Activated T-cell treated with anti-CD3 and anti-CD28 coated beads, Interleukin-2, amount 50 U/mL, for 1 hour (primary cell): ENCODE results near the gene KDR.

Experiments
- DNase-seq: peaks from one replicate; pipeline ENCODE4 v3.0.0-alpha.2; 2020

KDR gene

GRCh38 chr4:55077577-55077976, 47.8 kb downstream of the KDR start:
- DNase-seq: no peak

GRCh38 chr4:55075823-55076716, 49.3 kb downstream of the KDR start:
- DNase-seq: no peak

GRCh38 chr4:55075376-55075775, 50.0 kb downstream of the KDR start:
- no peak for DNase-seq

GRCh38 chr4:55074386-55074785, 51.0 kb downstream of the KDR start:
- DNase-seq: no peak

- no peak for DNase-seq
Observed at GRCh38 chr4:55071951-55072350, 53.4 kb downstream of the KDR start.

GRCh38 chr4:55069248-55069647, 56.1 kb downstream of the KDR start:
- DNase-seq: no peak

GRCh38 chr4:55068522-55068921, 56.9 kb downstream of the KDR start:
- DNase-seq: no peak

GRCh38 chr4:55066018-55066417, 59.4 kb downstream of the KDR start:
- no peak for DNase-seq

GRCh38 chr4:55055529-55055928, 69.9 kb downstream of the KDR start:
- DNase-seq: no peak

GRCh38 chr4:55051532-55051931, 73.9 kb downstream of the KDR start:
- no peak for DNase-seq

GRCh38 chr4:55050418-55050950, 74.9 kb downstream of the KDR start:
- no peak for DNase-seq

- DNase-seq: no peak
Observed at GRCh38 chr4:55038176-55038890, 87.1 kb downstream of the KDR start.

- no peak for DNase-seq
Observed at GRCh38 chr4:55037728-55038127, 87.7 kb downstream of the KDR start.

GRCh38 chr4:55036405-55036804, 89.0 kb downstream of the KDR start:
- no peak for DNase-seq

- no peak for DNase-seq
Observed at GRCh38 chr4:55035892-55036291, 89.5 kb downstream of the KDR start.

GRCh38 chr4:55033296-55033695, 92.1 kb downstream of the KDR start:
- no peak for DNase-seq

- no peak for DNase-seq
Observed at GRCh38 chr4:55032788-55033187, 92.6 kb downstream of the KDR start.

- no peak for DNase-seq
Observed at GRCh38 chr4:55032179-55032578, 93.2 kb downstream of the KDR start.

- no peak for DNase-seq
Observed at GRCh38 chr4:55031158-55031557, 94.2 kb downstream of the KDR start.

- no peak for DNase-seq
Observed at GRCh38 chr4:55030589-55030988, 94.8 kb downstream of the KDR start.

- DNase-seq: no peak
Observed at GRCh38 chr4:55029821-55030503, 95.4 kb downstream of the KDR start.

- DNase-seq: no peak
Observed at GRCh38 chr4:55029321-55029720, 96.1 kb downstream of the KDR start.
